Measurements from ENCODE around the gene HSD17B10.
A peak's percentile ranks its signal among the peaks of the same experiment; 100 is the strongest.

The HSD17B10 gene

DNA sequence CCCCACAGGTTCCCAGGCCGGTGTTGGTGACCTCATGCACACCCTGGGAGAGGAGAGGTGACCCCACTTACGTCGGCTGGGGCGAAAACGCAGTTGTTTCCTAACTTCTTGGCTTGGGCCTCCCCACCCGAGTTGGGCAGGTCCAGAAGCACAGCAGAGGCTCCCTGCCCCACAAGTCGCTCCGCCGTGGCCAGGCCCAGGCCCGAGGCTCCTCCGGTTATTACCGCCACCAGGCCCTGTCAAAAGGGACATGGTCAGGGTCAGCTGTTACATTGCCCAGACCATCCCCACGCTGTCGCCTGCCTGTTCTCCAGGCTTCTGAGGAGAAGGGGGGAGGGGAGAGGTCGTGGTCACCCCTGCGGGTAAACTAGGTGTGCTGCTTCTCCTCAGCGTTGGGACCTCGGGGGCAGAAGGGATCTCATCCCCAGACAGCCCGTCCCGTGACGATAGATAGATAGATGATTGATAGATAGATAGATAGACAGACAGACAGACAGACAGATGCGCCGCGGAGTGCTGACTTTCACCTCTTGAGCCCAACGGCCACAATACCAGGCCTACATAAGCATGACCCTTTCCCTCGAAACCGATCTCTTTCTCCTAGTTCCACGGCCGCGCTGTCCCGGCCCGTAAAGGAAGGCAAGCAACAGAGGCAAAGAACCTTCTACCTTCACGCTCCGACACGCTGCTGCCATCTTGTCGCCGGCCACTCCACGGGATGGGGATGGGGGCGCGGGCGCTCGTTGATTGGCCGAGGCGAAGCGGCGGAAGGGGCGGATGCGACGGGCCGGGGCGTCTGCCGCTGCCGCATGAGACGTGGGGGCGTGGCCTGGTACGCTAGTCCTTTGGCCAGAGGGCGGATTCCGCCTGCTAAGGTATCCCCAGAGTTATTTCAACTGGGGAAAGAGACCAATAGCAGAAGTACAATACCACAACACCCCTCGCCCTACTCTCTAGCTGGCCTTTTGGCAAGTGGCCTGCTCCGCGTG lies at the start of gene HSD17B10:
HSD17B10 (minus strand) TSS at position 720 of the 989 bp plus-strand sequence; CDS start at position 695, 25 bp downstream.
- TF ChIP-seq, protein P1, sequence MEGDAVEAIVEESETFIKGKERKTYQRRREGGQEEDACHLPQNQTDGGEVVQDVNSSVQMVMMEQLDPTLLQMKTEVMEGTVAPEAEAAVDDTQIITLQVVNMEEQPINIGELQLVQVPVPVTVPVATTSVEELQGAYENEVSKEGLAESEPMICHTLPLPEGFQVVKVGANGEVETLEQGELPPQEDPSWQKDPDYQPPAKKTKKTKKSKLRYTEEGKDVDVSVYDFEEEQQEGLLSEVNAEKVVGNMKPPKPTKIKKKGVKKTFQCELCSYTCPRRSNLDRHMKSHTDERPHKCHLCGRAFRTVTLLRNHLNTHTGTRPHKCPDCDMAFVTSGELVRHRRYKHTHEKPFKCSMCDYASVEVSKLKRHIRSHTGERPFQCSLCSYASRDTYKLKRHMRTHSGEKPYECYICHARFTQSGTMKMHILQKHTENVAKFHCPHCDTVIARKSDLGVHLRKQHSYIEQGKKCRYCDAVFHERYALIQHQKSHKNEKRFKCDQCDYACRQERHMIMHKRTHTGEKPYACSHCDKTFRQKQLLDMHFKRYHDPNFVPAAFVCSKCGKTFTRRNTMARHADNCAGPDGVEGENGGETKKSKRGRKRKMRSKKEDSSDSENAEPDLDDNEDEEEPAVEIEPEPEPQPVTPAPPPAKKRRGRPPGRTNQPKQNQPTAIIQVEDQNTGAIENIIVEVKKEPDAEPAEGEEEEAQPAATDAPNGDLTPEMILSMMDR (IDR thresholded peaks at IDR 0.05; ENCODE audit: unreplicated experiment in 3 of 3) = no peak
- no peaks in the 10 kb centered on the region for H3K27me3 Mint-ChIP-seq (ENCODE audit: low read depth)
- H3K36me3 Mint-ChIP-seq (ENCODE audit: low read depth) = peaks cover 23% of the 10 kb centered on the region
- peaks cover 10% of the 10 kb centered on the region for H3K4me1 Mint-ChIP-seq
- peaks cover 8% of the 10 kb centered on the region for H3K9me3 Mint-ChIP-seq
- H3K27ac Mint-ChIP-seq = peak within 1 kb of the TSS; percentile 72 to 87 (median 74)
- H3K4me3 Mint-ChIP-seq = peak within 1 kb of the TSS; percentile 92 to 98 (median 93)

DNA sequence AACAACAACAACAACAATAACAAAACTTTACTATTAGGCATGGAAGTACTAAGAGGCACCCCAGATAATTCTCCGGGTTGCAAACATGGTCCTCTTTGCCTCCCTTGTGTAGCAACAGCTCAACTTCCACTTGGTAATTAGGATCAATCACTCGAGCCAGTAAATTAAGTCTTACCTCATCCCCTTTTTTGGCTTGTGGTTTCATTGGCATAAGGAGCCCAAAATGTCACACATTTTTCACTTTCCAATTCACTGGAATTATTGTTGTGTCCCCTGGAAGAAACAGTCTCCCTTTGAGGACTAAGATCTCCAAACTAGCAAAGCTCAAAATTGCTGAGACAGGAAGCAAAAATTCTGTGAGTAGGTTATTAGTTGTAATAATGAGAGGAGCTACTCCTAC lies 49.2 kb upstream of the HSD17B10 start:
- H3K27me3 Mint-ChIP-seq (ENCODE audit: low read depth) = peaks cover 9% of the 10 kb centered on the region
- H3K4me3 Mint-ChIP-seq = no peak overlapping the region
- no peaks in the 10 kb centered on the region for H3K4me1 Mint-ChIP-seq
- H3K9me3 Mint-ChIP-seq = peaks cover 7% of the 10 kb centered on the region
- H3K36me3 Mint-ChIP-seq (ENCODE audit: low read depth) = peaks cover 2% of the 10 kb centered on the region
- H3K27ac Mint-ChIP-seq = no peak overlapping the region
- TF ChIP-seq, protein P1 (IDR thresholded peaks at IDR 0.05; ENCODE audit: unreplicated experiment in 3 of 3) = no peak

DNA sequence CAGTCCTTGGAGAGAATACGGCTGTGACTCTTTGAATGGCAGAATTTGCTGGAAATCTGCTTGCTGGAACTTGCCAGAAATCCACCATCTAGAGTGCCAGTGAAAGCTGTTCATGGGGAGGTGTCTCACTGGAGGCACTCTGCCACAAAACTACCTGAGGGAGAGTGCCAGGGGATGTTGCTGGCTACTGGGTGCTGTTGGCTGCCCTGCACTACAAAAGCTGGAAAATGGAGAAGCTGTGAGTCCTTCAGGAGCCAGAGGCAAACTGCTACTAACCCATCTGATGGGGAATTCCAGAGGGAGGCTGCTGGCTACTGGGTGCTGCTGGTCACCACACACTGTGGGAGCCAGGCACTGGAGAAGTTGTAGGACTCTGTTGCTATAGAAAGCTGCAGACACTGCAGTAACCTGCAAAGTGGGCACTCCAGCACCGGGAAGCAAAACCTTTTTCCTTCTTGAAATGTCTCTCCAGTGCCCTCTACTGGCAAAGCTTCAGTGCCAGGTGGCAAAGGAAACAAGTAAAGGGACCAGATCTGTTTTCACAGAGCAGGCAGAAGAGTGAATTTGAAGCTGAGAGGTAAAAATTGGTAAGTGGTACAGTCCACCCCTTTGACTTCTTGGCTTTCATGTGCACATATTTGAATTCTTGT lies 47.8 kb upstream of the HSD17B10 start:
- Mint-ChIP-seq H3K27ac (no peak overlapping the region), H3K36me3 (ENCODE audit: low read depth) (peaks cover 4% of the 10 kb centered on the region), H3K4me3 (no peak overlapping the region), H3K9me3 (peaks cover 13% of the 10 kb centered on the region), H3K27me3 (ENCODE audit: low read depth) (peaks cover 9% of the 10 kb centered on the region), H3K4me1 (no peaks in the 10 kb centered on the region)
- TF ChIP-seq, protein P1 (IDR thresholded peaks at IDR 0.05; ENCODE audit: unreplicated experiment in 3 of 3) = peak; percentile 34 to 53 (median 39)

DNA sequence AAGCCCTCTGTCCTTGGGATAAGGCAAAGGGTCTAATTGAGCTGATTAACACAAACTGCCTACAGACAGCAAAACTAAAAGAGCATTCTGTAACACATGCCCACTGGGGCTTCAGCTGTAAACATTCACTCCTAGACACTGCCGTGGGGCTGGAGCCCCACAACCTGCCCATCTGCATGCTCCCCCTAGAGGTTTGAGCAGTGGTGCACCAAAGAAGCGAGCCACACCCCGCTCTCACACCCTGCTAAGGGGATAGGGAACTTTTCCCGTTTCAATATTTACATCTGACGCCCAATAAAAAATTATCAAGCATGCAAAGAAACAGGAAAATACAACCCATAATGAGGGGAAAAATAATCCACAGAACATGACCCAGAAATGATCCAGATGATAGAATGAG lies 46.9 kb upstream of the HSD17B10 start:
- Mint-ChIP-seq H3K4me1 (no peaks in the 10 kb centered on the region), H3K27me3 (ENCODE audit: low read depth) (peaks cover 9% of the 10 kb centered on the region), H3K4me3 (no peak overlapping the region), H3K27ac (no peak overlapping the region), H3K36me3 (ENCODE audit: low read depth) (peaks cover 4% of the 10 kb centered on the region), H3K9me3 (peaks cover 19% of the 10 kb centered on the region)
- TF ChIP-seq, protein P1 (IDR thresholded peaks at IDR 0.05; ENCODE audit: unreplicated experiment in 3 of 3) = no peak

DNA sequence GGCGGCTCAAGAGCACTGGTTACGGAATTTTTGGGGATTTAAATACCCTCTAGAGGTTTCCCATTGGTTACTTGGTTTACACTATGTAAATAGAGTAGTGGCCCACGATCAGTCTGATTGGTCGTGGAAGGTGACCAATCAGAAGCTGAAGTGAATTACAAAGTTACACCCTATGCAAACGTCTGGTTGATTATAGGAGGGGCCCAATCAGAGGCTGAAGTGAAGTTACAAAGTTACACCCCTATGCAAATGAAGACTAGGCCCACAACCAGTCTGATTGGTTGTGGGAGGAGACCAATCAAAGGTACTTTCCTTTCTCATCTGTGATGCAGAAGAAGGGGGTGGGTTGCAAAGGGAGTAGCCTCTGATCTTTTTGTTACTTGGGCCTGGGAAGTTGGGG lies 45.1 kb upstream of the HSD17B10 start:
- TF ChIP-seq, protein P1 (IDR thresholded peaks at IDR 0.05; ENCODE audit: unreplicated experiment in 3 of 3) = no peak
- Mint-ChIP-seq H3K27ac (no peak overlapping the region), H3K4me1 (no peaks in the 10 kb centered on the region), H3K27me3 (ENCODE audit: low read depth) (peaks cover 9% of the 10 kb centered on the region), H3K36me3 (ENCODE audit: low read depth) (peaks cover 4% of the 10 kb centered on the region), H3K9me3 (peaks cover 23% of the 10 kb centered on the region), H3K4me3 (no peak overlapping the region)
